ENCODE results near the gene MTM1. TPM values are rescaled to one million over a fixed set of nuclear protein-coding genes. Genes with fewer than 3 reads are reported as not detected.
A peak's percentile ranks its signal among the peaks of the same experiment; 100 is the strongest.

The MTM1 gene
- total and polyA plus RNA-seq, 9 of the 15 experiments (the other 6 are each of a cell fraction or from before 2014, with no cell fraction given) = 5.6 to 13.3 (median 9.5) TPM

DNA sequence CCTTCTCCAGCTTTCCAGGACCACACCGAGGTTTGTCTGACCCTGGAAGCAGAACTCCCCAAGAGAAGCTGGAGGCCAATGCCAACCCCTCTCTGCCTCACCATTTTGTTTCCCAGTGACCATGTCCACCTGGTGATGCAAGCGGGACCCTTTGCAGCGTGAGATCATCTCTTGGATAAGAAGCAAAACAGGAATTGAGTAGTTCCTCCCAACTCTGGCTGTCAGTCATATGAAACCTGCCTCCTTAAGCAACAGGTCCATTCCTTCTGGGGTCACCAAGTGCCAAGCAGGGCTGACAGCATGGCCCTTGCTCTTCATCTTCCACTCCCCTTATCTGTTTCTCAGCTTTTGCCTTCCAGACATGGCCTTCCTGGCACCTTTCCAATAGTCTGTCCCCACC is 41.3 kb upstream of the MTM1 start (continued):
- TF ChIP-seq, protein P1, sequence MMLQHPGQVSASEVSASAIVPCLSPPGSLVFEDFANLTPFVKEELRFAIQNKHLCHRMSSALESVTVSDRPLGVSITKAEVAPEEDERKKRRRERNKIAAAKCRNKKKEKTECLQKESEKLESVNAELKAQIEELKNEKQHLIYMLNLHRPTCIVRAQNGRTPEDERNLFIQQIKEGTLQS (IDR thresholded peaks at IDR 0.05) = no peak
- TF ChIP-seq, protein P1 (CRISPR knock-in tag; conservative IDR thresholded peaks at IDR 0.05) = no peak
- TF ChIP-seq JUND (IDR thresholded peaks at IDR 0.05; ENCODE audit: borderline replicate concordance, low read depth, low read length) = no peak
- no peak for TF ChIP-seq JUND (tag; IDR thresholded peaks at IDR 0.05; ENCODE audit: borderline replicate concordance, low read depth, low read length)

DNA sequence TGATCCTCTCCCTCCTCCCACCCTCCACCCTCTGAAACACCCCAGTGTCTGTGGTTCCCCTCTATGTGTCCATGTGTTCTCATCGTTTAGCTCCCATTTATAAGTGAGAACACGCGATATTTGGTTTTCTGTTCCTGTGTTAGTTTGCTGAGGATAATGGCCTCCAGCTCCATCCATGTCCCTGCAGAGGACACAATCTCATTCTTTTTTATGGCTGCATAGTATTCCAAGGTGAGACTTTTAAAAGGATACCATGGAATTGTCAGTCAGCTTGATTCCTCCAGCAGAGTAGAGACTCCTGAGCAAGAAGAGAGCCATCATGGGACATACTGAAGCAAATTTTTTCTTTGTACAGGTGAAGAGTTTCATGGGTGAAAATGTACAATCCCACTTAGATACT is 38.8 kb upstream of the MTM1 start:
- Histone ChIP-seq H3K27ac (ENCODE audit: extremely low read depth, low read depth, low read length) (no peak overlapping the region), H3K36me3 (ENCODE audit: control insufficient read depth, insufficient read depth, low read length) (no peaks in the 10 kb centered on the region), H2AFZ (ENCODE audit: low read depth, low read length) (no peak overlapping the region), H3K9ac (ENCODE audit: insufficient read depth in 1 of 2, low read depth in 2 of 2, low read length in 2 of 2) (no peak overlapping the region), H3K4me2 (ENCODE audit: insufficient read depth, low read length) (no peak overlapping the region), H3K79me2 (ENCODE audit: control insufficient read depth, insufficient read depth, low read length) (no peaks in the 10 kb centered on the region), H4K20me1 (replicated peaks; ENCODE audit: control insufficient read depth, insufficient read depth, low read length) (no peaks in the 10 kb centered on the region), H3K4me1 (replicated peaks in 1 of 2; ENCODE audit: control insufficient read depth in 2 of 2, insufficient read depth in 2 of 2, low read length in 2 of 2) (no peaks in the 10 kb centered on the region; a peak in 2 of 5 replicates), H3K9me1 (ENCODE audit: control insufficient read depth, insufficient read depth, low read length) (no peaks in the 10 kb centered on the region), H3K9me3 (replicated peaks; ENCODE audit: control insufficient read depth, insufficient read depth, low read depth, low read length) (no peaks in the 10 kb centered on the region), H3K4me3 (no peak overlapping the region), H3K27me3 (ENCODE audit: control insufficient read depth in 2 of 2, insufficient read depth in 2 of 2, low read length in 2 of 2) (peaks cover 0 to 15% of the 10 kb centered on the region in 2 experiments; a peak in 2 of 5 replicates)
- ChIA-PET CTCF (ENCODE audit: low intra/inter-chr PET ratio) (no interaction called here), POLR2A (no interaction called here)
- TF ChIP-seq POLR2AphosphoS5 (IDR thresholded peaks at IDR 0.05; ENCODE audit: control insufficient read depth, insufficient read depth, low read depth, low read length) = no peak
- TF ChIP-seq, protein P2, sequence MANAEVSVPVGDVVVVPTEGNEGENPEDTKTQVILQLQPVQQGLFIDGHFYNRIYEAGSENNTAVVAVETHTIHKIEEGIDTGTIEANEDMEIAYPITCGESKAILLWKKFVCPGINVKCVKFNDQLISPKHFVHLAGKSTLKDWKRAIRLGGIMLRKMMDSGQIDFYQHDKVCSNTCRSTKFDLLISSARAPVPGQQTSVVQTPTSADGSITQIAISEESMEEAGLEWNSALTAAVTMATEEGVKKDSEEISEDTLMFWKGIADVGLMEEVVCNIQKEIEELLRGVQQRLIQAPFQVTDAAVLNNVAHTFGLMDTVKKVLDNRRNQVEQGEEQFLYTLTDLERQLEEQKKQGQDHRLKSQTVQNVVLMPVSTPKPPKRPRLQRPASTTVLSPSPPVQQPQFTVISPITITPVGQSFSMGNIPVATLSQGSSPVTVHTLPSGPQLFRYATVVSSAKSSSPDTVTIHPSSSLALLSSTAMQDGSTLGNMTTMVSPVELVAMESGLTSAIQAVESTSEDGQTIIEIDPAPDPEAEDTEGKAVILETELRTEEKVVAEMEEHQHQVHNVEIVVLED (CRISPR knock-in tag; IDR thresholded peaks at IDR 0.05) = no peak
- no peak for TF ChIP-seq ATF7 (IDR thresholded peaks at IDR 0.05)
- TF ChIP-seq, protein P3, sequence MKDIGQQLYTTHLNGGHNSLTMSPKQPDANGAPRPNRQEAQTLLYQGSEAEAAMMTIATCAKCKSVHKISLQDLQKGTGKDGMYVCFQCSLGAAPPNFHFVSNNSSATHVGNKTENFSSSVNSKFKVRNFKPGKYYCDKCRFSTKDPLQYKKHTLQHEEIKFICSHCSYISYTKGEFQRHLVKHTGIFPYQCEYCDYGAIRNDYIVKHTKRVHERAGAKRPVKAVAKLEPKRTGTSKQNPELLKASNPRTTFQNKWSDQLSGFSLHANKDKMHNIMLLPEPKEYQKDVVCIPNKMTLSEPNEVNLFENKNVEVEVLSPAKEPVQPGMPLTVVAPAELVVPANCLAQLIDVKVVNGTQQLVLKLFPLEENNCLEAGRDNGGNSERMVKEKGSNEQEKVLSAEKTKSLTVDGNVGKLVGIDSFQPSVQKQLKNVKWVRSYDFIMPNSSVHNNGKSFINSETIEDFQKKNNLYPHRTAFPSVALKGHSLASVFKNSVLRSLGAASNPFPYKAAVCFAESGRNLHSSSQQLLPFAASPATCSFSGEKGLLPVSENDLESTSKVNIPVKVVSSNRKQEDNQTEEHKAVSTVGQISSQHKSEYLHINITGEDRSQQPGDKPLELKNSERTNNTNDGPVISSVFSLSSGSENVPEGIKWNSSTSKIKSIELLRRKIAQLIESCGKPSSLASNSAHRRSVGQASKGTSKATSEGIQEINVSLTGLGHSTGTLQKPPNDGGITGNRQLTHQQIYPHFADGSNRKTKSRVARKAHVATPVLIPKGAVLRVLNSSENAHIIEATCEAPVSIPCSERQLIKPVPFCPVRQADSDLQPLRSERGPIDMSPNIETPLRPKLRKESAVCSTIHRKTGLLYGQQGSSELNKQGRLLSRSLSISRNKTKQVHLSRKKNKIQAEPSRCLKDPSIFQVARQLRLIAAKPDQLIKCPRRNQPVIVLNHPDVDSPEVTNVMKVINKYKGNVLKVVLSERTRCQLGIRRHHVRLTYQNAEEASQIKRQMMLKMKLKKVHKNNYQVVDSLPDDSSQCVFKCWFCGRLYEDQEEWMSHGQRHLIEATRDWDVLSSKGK (CRISPR knock-in tag; IDR thresholded peaks at IDR 0.05) = no peak
- TF ChIP-seq BCL6 (CRISPR knock-in tag; IDR thresholded peaks at IDR 0.05) = no peak
- peak; percentile 80 for TF ChIP-seq ZNF146 (CRISPR knock-in tag; IDR thresholded peaks at IDR 0.05; ENCODE audit: unreplicated experiment)
- no peak for TF ChIP-seq POLR3G (IDR thresholded peaks at IDR 0.05; ENCODE audit: extremely low read depth, insufficient read length, insufficient replicate concordance)
- no peak for TF ChIP-seq FOS (IDR thresholded peaks at IDR 0.05; ENCODE audit: extremely low read depth, insufficient read length)
- no TSS peak for BruUV-seq (replicated peaks)
- DNase-seq (ENCODE audit: extremely low read depth in 1 of 4, low spot score in 3 of 4) (no peak), FAIRE-seq (no peak), ATAC-seq (no peak)
- in situ Hi-C loops (cut with MboI) = no loop called here
- intact Hi-C loops (cut with micrococcal nuclease) = no loop called here
- 15% methylated on average over 3 of the region's 3 CpGs for WGBS (ENCODE audit: insufficient coverage, low coverage, missing lambda C conversion rate)
